ENCODE data around the gene PANK1. TPM values are rescaled to one million over a fixed set of nuclear protein-coding genes. Genes with fewer than 3 reads are reported as not detected.

PANK1 gene
- polyA plus RNA-seq, 1 of the 3 experiments (the other 2 are of a cell fraction) = 4.2 TPM

DNA sequence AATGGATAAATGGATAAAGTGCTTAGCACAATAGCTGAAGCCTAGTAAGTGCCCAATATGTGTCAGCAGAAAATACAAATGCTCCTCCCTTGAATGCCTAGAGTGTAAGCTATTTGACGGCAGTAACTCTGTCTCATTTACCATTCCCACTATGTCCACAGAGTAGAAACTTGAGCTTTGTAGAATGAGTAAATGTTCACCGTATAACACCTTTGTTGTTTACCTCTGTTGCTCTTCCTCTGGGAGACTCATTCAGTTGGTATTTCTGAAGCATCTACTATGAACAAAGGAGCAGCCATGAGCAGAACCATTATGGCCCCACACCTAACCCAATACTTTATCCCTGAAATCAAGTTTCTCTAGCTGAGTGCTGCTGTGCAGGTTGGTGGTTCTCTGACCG is 101.2 kb downstream of the PANK1 start:
- no peaks in the 10 kb centered on the region for H3K36me3 ChIP-seq (replicated peaks in 1 of 2; ENCODE audit: control insufficient read depth in 1 of 2, insufficient read depth in 2 of 2, low read length in 1 of 2)
- ChIA-PET CTCF (interaction anchor here (1.2 kb wide), 1 partner anchor 77 kb away, joined by 4 read pairs; no protein-coding TSS in a partner anchor), POLR2A (no interaction called here)
- no peaks in the 10 kb centered on the region for H3K27me3 ChIP-seq (ENCODE audit: insufficient read depth)
- 77% methylated on average over 3 of the region's 3 CpGs for WGBS (ENCODE audit: low lambda C conversion rate)
- H3F3A ChIP-seq (replicated peaks; ENCODE audit: insufficient read depth) = peaks cover 9% of the 10 kb centered on the region
- H2AFZ ChIP-seq (ENCODE audit: low read depth) = no peak overlapping the region
- H3K9me3 ChIP-seq = no peaks in the 10 kb centered on the region
- no peaks in the 10 kb centered on the region; a peak in 1 of 4 replicates for H3K4me1 ChIP-seq (ENCODE audit: control insufficient read depth in 1 of 2, insufficient read depth in 2 of 2, low read depth in 1 of 2, low read length in 1 of 2)
- no peak overlapping the region for H3K4me3 ChIP-seq (ENCODE audit: low read depth in 2 of 2, low read length in 1 of 2)
- H3K9me2 ChIP-seq = no peaks in the 10 kb centered on the region; the same call in 1 of the 2 replicates
- H3K4me2 ChIP-seq = no peak overlapping the region
- H4K20me1 ChIP-seq (ENCODE audit: insufficient read depth) = no peaks in the 10 kb centered on the region
- H3K79me2 ChIP-seq (ENCODE audit: insufficient read depth) = no peaks in the 10 kb centered on the region
- no peak overlapping the region for H3K27ac ChIP-seq (ENCODE audit: low read depth in 2 of 2, low read length in 1 of 2)
- DNase-seq = no peak
- TF ChIP-seq, protein P1, sequence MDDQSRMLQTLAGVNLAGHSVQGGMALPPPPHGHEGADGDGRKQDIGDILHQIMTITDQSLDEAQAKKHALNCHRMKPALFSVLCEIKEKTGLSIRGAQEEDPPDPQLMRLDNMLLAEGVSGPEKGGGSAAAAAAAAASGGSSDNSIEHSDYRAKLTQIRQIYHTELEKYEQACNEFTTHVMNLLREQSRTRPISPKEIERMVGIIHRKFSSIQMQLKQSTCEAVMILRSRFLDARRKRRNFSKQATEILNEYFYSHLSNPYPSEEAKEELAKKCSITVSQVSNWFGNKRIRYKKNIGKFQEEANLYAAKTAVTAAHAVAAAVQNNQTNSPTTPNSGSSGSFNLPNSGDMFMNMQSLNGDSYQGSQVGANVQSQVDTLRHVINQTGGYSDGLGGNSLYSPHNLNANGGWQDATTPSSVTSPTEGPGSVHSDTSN (IDR thresholded peaks at IDR 0.05) = no peak
- no peak for TF ChIP-seq EP300 (IDR thresholded peaks at IDR 0.05; ENCODE audit: borderline replicate concordance in 1 of 2, low read depth in 1 of 2, low read length in 1 of 2)
- no peak for TF ChIP-seq JUND (IDR thresholded peaks at IDR 0.05)
- TF ChIP-seq TEAD4 (IDR thresholded peaks at IDR 0.05; ENCODE audit: borderline replicate concordance, insufficient read depth) = no peak
- TF ChIP-seq POLR2AphosphoS5 (IDR thresholded peaks at IDR 0.05; ENCODE audit: low read depth, low read length) = no peak
- TF ChIP-seq, protein P2, sequence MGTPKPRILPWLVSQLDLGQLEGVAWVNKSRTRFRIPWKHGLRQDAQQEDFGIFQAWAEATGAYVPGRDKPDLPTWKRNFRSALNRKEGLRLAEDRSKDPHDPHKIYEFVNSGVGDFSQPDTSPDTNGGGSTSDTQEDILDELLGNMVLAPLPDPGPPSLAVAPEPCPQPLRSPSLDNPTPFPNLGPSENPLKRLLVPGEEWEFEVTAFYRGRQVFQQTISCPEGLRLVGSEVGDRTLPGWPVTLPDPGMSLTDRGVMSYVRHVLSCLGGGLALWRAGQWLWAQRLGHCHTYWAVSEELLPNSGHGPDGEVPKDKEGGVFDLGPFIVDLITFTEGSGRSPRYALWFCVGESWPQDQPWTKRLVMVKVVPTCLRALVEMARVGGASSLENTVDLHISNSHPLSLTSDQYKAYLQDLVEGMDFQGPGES (IDR thresholded peaks at IDR 0.05; ENCODE audit: low read depth, low read length) = no peak
- no peak for TF ChIP-seq MXI1 (IDR thresholded peaks at IDR 0.05; ENCODE audit: low read depth, low read length)
- no peak for TF ChIP-seq NRF1 (IDR thresholded peaks at IDR 0.05; ENCODE audit: low read depth, low read length)
- TF ChIP-seq EZH2phosphoT487 (IDR thresholded peaks at IDR 0.05; ENCODE audit: borderline replicate concordance, low read depth) = no peak
- TF ChIP-seq, protein P3, sequence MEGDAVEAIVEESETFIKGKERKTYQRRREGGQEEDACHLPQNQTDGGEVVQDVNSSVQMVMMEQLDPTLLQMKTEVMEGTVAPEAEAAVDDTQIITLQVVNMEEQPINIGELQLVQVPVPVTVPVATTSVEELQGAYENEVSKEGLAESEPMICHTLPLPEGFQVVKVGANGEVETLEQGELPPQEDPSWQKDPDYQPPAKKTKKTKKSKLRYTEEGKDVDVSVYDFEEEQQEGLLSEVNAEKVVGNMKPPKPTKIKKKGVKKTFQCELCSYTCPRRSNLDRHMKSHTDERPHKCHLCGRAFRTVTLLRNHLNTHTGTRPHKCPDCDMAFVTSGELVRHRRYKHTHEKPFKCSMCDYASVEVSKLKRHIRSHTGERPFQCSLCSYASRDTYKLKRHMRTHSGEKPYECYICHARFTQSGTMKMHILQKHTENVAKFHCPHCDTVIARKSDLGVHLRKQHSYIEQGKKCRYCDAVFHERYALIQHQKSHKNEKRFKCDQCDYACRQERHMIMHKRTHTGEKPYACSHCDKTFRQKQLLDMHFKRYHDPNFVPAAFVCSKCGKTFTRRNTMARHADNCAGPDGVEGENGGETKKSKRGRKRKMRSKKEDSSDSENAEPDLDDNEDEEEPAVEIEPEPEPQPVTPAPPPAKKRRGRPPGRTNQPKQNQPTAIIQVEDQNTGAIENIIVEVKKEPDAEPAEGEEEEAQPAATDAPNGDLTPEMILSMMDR (IDR thresholded peaks at IDR 0.05) = no peak
- no peak for TF ChIP-seq FOXM1 (IDR thresholded peaks at IDR 0.05; ENCODE audit: low read depth)
- TF ChIP-seq, protein P4, sequence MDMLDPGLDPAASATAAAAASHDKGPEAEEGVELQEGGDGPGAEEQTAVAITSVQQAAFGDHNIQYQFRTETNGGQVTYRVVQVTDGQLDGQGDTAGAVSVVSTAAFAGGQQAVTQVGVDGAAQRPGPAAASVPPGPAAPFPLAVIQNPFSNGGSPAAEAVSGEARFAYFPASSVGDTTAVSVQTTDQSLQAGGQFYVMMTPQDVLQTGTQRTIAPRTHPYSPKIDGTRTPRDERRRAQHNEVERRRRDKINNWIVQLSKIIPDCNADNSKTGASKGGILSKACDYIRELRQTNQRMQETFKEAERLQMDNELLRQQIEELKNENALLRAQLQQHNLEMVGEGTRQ (IDR thresholded peaks at IDR 0.05; ENCODE audit: borderline replicate concordance, low read depth, low read length) = no peak
- no peak for TF ChIP-seq SMC3 (IDR thresholded peaks at IDR 0.05; ENCODE audit: low read depth, low read length)
- no peak for TF ChIP-seq RAD21 (IDR thresholded peaks at IDR 0.05; ENCODE audit: low read length)
- no peak for TF ChIP-seq FOXJ3 (CRISPR knock-in tag; IDR thresholded peaks at IDR 0.05)
- no peak overlapping the region for H3K9ac ChIP-seq
